OCI-M2 (cell line): Measurements from ENCODE around the gene PLCE1.
"Not testable (repeated sequence)": the region's sequence is repeated elsewhere in the genome, so short reads cannot be mapped to it uniquely, and the experiment has no call there.

Experiments used
- DNase-seq: peaks from one replicate; lab custom pipeline; 2025; ENCODE audit not compliant: unreplicated experiment; lab: John Stamatoyannopoulos, UW

The PLCE1 gene

GRCh38 chr10:93993782-93994437, at the start of gene PLCE1:
TSS of gene PLCE1 (plus strand) at chr10:93993931. CDS start at chr10:94031047, 37,116 bp downstream.
- DNase-seq, result no peak

GRCh38 chr10:93945819-93946218, 47.9 kb upstream of the PLCE1 start:
- no peak for DNase-seq

- no peak for DNase-seq
Observed at GRCh38 chr10:93947055-93947454, 46.7 kb upstream of the PLCE1 start.

GRCh38 chr10:93947524-93947923, 46.2 kb upstream of the PLCE1 start:
- DNase-seq, result no peak

- DNase-seq, result no peak
Observed at GRCh38 chr10:93951905-93952304, 41.8 kb upstream of the PLCE1 start.

GRCh38 chr10:93954299-93954698, 39.4 kb upstream of the PLCE1 start:
- DNase-seq, result no peak

- DNase-seq, result no peak
Observed at GRCh38 chr10:93954726-93955363, 38.9 kb upstream of the PLCE1 start.

GRCh38 chr10:93958834-93959233, 34.9 kb upstream of the PLCE1 start:
- DNase-seq, result no peak

- not testable (repeated sequence) for DNase-seq
Observed at GRCh38 chr10:93960988-93961387, 32.7 kb upstream of the PLCE1 start.

- no peak for DNase-seq
Observed at GRCh38 chr10:93962973-93963372, 30.8 kb upstream of the PLCE1 start.

- no peak for DNase-seq
Observed at GRCh38 chr10:93963434-93963833, 30.3 kb upstream of the PLCE1 start.

- DNase-seq, result no peak
Observed at GRCh38 chr10:93965911-93966310, 27.8 kb upstream of the PLCE1 start.

- DNase-seq, result no peak
Observed at GRCh38 chr10:93967756-93968155, 26.0 kb upstream of the PLCE1 start.

GRCh38 chr10:93968540-93968945, 25.2 kb upstream of the PLCE1 start:
- no peak for DNase-seq

- not testable (repeated sequence) for DNase-seq
Observed at GRCh38 chr10:93970433-93971010, 23.2 kb upstream of the PLCE1 start.

- DNase-seq, result no peak
Observed at GRCh38 chr10:93973748-93974445, 19.8 kb upstream of the PLCE1 start.

- DNase-seq, result no peak
Observed at GRCh38 chr10:93977442-93977841, 16.3 kb upstream of the PLCE1 start.

- no peak for DNase-seq
Observed at GRCh38 chr10:93980486-93980885, 13.2 kb upstream of the PLCE1 start.

- no peak for DNase-seq
Observed at GRCh38 chr10:93991114-93991513, 2.6 kb upstream of the PLCE1 start.

- no peak for DNase-seq
Observed at GRCh38 chr10:93991596-93992284, 2.0 kb upstream of the PLCE1 start.

- DNase-seq, result no peak
Observed at GRCh38 chr10:93992400-93993030, 1.2 kb upstream of the PLCE1 start.
